C4-2B (cell line): ENCODE data around the gene CENPVL2.

Experiments used
- ZFX ChIP-seq: fragments of 450-650 bp; IDR thresholded peaks from 2 replicates; pipeline ENCODE4 v1.6.1; 2017
- TF ChIP-seq, protein P1 (sequence below): fragments of 450-650 bp; conservative IDR thresholded peaks from 2 replicates; pipeline ENCODE4 v1.5.1; 2017; ENCODE audit warnings: mild to moderate bottlenecking

DNA sequence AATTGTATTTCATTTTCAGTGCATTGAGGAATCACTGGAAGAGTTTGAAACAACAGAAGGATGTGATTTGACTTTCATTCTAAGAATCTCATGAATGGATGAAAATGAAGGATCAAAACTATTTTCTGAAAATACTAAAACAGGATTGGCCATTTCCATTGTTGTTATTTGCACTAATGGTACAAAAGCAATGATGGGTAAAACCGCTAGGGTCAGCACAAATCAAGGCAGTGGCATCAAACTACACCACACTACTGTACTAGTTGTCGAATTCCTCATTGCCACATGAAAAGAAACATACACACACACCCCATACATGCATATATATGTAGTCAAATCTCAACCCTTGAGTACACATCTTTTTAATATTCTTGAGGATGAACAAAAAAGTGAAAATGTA, 39.3 kb downstream of the CENPVL2 start:
- TF ChIP-seq, protein P1, sequence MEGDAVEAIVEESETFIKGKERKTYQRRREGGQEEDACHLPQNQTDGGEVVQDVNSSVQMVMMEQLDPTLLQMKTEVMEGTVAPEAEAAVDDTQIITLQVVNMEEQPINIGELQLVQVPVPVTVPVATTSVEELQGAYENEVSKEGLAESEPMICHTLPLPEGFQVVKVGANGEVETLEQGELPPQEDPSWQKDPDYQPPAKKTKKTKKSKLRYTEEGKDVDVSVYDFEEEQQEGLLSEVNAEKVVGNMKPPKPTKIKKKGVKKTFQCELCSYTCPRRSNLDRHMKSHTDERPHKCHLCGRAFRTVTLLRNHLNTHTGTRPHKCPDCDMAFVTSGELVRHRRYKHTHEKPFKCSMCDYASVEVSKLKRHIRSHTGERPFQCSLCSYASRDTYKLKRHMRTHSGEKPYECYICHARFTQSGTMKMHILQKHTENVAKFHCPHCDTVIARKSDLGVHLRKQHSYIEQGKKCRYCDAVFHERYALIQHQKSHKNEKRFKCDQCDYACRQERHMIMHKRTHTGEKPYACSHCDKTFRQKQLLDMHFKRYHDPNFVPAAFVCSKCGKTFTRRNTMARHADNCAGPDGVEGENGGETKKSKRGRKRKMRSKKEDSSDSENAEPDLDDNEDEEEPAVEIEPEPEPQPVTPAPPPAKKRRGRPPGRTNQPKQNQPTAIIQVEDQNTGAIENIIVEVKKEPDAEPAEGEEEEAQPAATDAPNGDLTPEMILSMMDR: no peak
- TF ChIP-seq ZFX: no peak
